ENCODE data around the gene PRDM10. TPM values are rescaled to one million over a fixed set of nuclear protein-coding genes. Genes with fewer than 3 reads are reported as not detected.

The PRDM10 gene
- total RNA-seq, 1 donor, result 8.6 TPM

DNA sequence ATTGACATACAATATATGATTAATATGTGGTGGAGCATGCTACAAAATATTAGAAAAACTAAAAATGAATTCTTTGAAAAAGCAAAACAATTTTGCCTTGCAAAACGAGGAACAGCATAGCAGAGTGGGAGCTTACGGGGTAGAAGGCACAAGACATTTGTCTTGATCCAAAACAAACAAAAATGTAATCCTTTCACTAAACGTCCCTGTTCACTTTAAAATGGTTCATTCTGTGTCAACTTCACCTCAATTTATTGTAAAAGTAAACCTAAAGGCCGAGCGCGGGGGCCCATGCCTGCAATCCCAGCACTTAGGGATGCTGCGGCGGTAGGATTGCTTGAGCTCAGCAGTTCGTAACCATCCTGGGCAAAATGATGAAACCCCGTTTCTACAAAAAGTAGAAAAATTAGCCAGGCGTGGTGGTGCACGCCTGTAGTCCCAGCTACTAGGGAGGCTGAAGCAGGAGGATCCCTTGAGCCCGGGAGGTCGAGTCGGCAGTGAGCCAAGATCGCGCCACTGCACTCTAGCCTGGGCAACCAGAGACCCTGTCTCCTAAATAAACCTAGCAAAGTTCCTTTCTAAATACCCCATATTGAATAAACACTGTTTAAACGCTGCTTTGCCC is 2.0 kb downstream of the PRDM10 start:
- no peak for TF ChIP-seq CTCF (IDR thresholded peaks at IDR 0.05; ENCODE audit: insufficient read depth, low read depth, low read length)
- no peak for DNase-seq (ENCODE audit: low read depth)
- H3K4me3 ChIP-seq (ENCODE audit: low read depth, low read length), result peak overlapping the region; percentile 64

DNA sequence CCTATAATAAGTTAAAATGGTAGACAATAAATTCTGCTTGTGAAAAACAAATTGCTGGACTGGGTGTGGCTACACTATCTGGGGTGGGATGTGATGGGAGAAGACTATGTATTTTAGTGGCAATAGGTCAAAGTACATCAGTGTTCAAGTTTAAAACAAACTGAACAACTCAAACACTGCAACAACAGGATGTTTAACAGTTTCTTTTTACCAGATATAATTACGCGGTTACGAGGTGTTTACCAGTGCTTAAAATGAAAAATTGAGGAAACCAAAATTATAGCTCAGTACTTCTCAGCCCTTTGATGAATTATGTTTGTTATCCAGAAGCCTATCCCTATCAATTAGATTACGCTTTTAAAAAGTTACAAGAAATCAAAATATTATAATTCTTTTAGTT is 3.2 kb downstream of the PRDM10 start:
- no peak overlapping the region for H3K4me3 ChIP-seq (ENCODE audit: low read depth, low read length)
- DNase-seq (ENCODE audit: low read depth), result no peak
- TF ChIP-seq CTCF (IDR thresholded peaks at IDR 0.05; ENCODE audit: insufficient read depth, low read depth, low read length), result no peak

DNA sequence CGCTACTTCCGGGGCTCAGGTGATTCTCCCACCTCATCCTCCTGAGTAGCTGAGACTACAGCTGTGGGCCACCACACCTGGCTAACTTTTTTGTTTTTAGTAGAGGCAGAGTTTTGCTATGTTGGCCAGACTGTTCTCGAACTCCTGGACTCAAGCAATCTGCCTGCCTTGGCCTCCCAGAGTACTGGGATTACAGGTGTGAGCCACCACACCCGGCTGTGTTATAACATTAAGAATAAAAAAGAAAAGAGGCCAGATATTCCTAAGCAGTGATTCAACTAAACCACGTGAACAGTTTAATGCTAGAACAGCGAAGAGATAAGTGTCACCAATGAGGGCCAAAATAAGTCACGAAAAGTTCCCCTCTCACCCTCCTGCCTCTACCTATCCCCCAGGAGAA is 3.7 kb downstream of the PRDM10 start:
- no peak for DNase-seq (ENCODE audit: low read depth)
- TF ChIP-seq CTCF (IDR thresholded peaks at IDR 0.05; ENCODE audit: insufficient read depth, low read depth, low read length), result no peak
- H3K4me3 ChIP-seq (ENCODE audit: low read depth, low read length), result no peak overlapping the region

- no peak for DNase-seq (ENCODE audit: low read depth)
- no peak for TF ChIP-seq CTCF (IDR thresholded peaks at IDR 0.05; ENCODE audit: insufficient read depth, low read depth, low read length)
- H3K4me3 ChIP-seq (ENCODE audit: low read depth, low read length), result no peak overlapping the region
These were observed 4.5 kb downstream of the PRDM10 start for GRCh38 chr11:129998107-129998506.

DNA sequence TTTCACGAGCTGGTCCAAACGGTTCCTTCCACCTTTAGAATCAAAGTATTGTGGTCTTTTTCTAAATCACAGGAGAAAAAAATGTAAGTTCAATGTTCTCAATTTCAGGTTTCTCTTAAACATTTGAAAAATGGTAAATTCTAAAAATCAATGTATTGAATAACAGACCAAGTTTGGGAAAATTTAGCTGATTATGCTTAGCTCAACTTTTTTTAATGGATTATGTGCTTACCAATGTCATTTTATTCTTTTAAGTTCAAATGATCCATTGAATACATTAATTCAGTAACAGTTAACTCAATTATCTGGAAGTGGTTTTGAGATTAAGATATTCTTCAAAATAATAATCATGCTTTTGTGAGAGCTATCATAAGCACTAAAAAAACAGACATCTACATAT is 5.1 kb downstream of the PRDM10 start:
- no peak overlapping the region for H3K4me3 ChIP-seq (ENCODE audit: low read depth, low read length)
- DNase-seq (ENCODE audit: low read depth), result no peak
- TF ChIP-seq CTCF (IDR thresholded peaks at IDR 0.05; ENCODE audit: insufficient read depth, low read depth, low read length), result no peak

DNA sequence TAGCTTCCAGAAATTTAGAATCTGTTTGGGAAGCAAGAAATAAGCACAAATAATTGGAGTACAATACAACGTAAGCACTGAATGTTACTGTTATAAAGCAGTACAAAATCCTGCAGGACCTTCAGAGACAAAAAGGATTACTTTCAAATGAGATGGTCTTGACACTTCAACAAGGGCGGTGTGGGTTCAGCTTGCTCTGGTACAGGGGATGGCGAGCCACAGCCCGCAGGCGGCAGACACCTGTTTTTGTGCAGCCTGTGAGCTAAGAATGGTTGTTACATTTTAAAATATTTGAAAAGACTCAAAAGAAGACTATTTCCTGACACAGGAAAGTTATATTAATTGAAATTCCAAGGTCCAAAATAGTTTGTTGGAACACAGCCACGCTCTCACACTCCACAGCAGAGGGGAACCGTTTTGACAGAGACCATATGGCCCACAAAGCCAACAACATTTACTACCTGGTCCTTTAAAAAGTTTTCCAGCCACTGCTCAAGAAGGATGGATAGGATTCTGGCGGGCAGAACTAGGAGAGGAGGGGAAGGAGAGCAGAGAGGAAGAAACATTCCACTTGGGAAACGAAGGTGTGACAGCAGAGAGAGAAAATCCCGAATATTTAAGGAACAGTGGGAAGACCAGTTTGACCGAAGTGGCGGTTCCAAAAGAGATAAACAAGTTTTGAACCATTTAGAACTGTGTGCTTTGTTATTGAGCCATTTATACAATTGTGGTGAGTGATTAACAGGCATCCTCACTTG is 6.3 kb downstream of the PRDM10 start:
- no peak overlapping the region for H3K4me3 ChIP-seq (ENCODE audit: low read depth, low read length)
- TF ChIP-seq CTCF (IDR thresholded peaks at IDR 0.05; ENCODE audit: insufficient read depth, low read depth, low read length), result no peak
- peak; percentile 33 for DNase-seq (ENCODE audit: low read depth)

Data from fibroblast of villous mesenchyme (primary cell).